ENCODE data around the gene TTLL3. TPM values are rescaled to one million over a fixed set of nuclear protein-coding genes. Genes with fewer than 3 reads are reported as not detected.

TTLL3 gene
- total and polyA plus RNA-seq, 7 experiments from 2014 or later = 2.5 to 106 (median 66.0) TPM

DNA sequence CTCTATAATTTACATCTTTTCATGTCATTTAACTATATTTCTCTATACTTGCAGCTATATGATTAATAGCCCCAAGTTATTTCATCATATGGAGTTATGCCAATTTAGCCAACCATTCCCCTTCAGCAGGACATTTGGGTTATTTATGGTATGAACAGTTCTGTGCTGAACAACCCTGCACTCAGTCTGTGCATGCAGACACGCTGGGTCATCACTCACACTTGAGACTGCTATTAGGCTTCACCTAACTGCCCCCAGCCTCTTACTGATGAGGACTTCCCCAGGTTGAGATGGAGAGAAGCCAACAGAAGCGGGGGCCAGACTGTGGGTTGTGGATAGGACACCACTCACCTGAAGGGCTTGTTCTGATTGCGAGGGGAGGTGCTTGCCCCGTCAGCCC, 25.1 kb upstream of the TTLL3 start:
- intact Hi-C loops (cut with micrococcal nuclease) = no loop called here

DNA sequence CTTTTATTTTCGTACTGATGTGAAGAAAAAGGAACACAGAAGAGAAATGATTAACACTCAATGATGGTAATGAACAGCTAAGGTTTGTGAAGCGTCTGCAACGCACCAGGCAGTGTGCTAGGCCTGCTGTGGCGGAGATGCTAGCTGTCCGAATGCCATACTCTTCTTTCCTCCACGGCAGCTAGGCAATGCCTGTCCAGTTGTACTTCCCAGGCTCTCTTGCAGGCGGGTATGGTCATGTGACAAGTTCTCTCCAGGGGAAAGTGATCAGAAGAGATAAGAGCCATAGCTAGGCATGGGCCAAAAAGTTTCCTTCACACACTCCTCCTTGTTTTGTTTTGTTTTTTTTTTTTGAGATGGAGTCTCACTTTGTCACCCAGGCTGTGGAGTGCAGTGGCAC, 24.5 kb upstream of the TTLL3 start:
- peaks cover 0 to 72% (median 11%) of the 10 kb centered on the region in 3 experiments for H3K36me3 ChIP-seq (ENCODE audit: control insufficient read depth in 2 of 3, insufficient read depth in 3 of 3, low read length in 3 of 3)
- Mint-ChIP-seq H3K27ac (peak overlapping the region in 2 of 9 donors; percentile 25 to 32), H3K36me3 (peaks cover 19 to 61% (median 47%) of the 10 kb centered on the region in 5 donors), H3K4me1 (peaks cover 27 to 58% (median 52%) of the 10 kb centered on the region in 7 donors), H3K27me3 (no peaks in the 10 kb centered on the region), H3K9me3 (no peaks in the 10 kb centered on the region), H3K4me3 (no peak overlapping the region)
- ATAC-seq (no peak), DNase-seq (no peak)
- CTCF ChIA-PET = no interaction called here
- no peak overlapping the region for H3K27ac ChIP-seq (ENCODE audit: low read depth, low read length)
- no peak overlapping the region for H3K4me3 ChIP-seq (ENCODE audit: low read length)
- intact Hi-C loops (cut with micrococcal nuclease) = no loop called here
- no peaks in the 10 kb centered on the region for H3K9me3 ChIP-seq (ENCODE audit: control insufficient read depth in 2 of 3, low read length in 3 of 3)
- peaks cover 9 to 19% of the 10 kb centered on the region in 2 donors for H3K4me1 ChIP-seq (ENCODE audit: control insufficient read depth in 2 of 2, insufficient read depth in 2 of 2, low read length in 2 of 2)
- POLR2A ChIA-PET = interaction anchor here (0.7 to 1.2 kb wide), 3 partner anchors 10 to 136 kb away, joined by 3 to 4 read pairs (median 3); partner anchors contain the start of gene MTMR14
- no peaks in the 10 kb centered on the region for H3K27me3 ChIP-seq (ENCODE audit: control insufficient read depth in 2 of 2, insufficient read depth in 2 of 2, low read length in 2 of 2)

More for the DNA sequence above, 25.1 kb upstream of the TTLL3 start:
- ChIA-PET CTCF (no interaction called here), POLR2A (interaction anchor here (0.9 kb wide), 1 partner anchor 23 kb away, joined by 3 read pairs; no protein-coding TSS in a partner anchor)
- H3K9me3 ChIP-seq (ENCODE audit: control insufficient read depth in 2 of 3, low read length in 3 of 3) = no peaks in the 10 kb centered on the region
- peaks cover 26 to 58% (median 52%) of the 10 kb centered on the region in 7 donors for H3K4me1 Mint-ChIP-seq
- no peak overlapping the region for H3K27ac ChIP-seq (ENCODE audit: low read depth, low read length)
- H3K27me3 ChIP-seq (ENCODE audit: control insufficient read depth in 2 of 2, insufficient read depth in 2 of 2, low read length in 2 of 2) = no peaks in the 10 kb centered on the region
- H3K4me3 ChIP-seq (ENCODE audit: low read length) = no peak overlapping the region
- H3K27ac Mint-ChIP-seq = peak overlapping the region in 1 of 9 donors; percentile 25
- peaks cover 0 to 71% (median 11%) of the 10 kb centered on the region in 3 experiments for H3K36me3 ChIP-seq (ENCODE audit: control insufficient read depth in 2 of 3, insufficient read depth in 3 of 3, low read length in 3 of 3)
- ATAC-seq (no peak), DNase-seq (no peak)
- H3K36me3 Mint-ChIP-seq = peaks cover 14 to 56% (median 46%) of the 10 kb centered on the region in 5 donors
- H3K4me1 ChIP-seq (ENCODE audit: control insufficient read depth in 2 of 2, insufficient read depth in 2 of 2, low read length in 2 of 2) = peaks cover 11 to 22% of the 10 kb centered on the region in 2 donors
- no peaks in the 10 kb centered on the region for H3K27me3 Mint-ChIP-seq
- no peak overlapping the region for H3K4me3 Mint-ChIP-seq
- no peaks in the 10 kb centered on the region for H3K9me3 Mint-ChIP-seq

DNA sequence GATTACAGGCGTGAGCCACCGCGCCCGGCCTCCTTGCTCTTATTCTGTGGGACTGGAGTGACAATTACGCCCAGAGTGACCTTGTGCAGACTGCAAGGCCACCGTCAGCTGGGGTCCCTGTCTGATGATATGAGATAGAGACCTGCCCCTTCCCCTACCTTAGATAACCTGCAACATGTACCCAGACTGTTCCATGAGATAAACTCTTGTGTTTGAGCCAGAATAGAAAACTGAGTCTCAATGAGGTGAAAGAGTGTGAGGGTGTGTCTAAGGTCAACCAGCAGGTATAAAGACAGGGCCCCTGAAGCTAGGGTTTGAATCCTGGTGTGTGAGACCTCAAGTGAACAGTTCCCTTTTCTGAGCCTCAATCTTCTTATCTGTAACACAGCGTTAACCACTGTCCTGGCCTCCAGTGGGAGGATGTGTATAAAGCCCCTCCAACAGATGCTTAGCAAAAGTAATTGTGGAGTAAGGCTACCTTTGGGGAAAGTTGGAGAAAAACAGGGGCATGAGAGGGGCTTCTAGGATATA, 23.8 kb upstream of the TTLL3 start:
- Histone ChIP-seq H3K27me3 (ENCODE audit: control insufficient read depth in 2 of 2, insufficient read depth in 2 of 2, low read length in 2 of 2) (no peaks in the 10 kb centered on the region), H3K36me3 (ENCODE audit: control insufficient read depth in 2 of 3, insufficient read depth in 3 of 3, low read length in 3 of 3) (peaks cover 0 to 70% (median 11%) of the 10 kb centered on the region in 3 experiments), H3K4me1 (ENCODE audit: control insufficient read depth in 2 of 2, insufficient read depth in 2 of 2, low read length in 2 of 2) (peaks cover 11 to 19% of the 10 kb centered on the region in 2 donors), H3K4me3 (ENCODE audit: low read length) (no peak overlapping the region), H3K27ac (ENCODE audit: low read depth, low read length) (no peak overlapping the region), H3K9me3 (ENCODE audit: control insufficient read depth in 2 of 3, low read length in 3 of 3) (no peaks in the 10 kb centered on the region)
- ATAC-seq = no peak
- DNase-seq = no peak
- POLR2A ChIA-PET = interaction anchor here (0.7 to 1.2 kb wide), 4 partner anchors 9 to 137 kb away, joined by 3 to 4 read pairs (median 3); partner anchors contain the start of gene MTMR14
- peaks cover 19 to 60% (median 45%) of the 10 kb centered on the region in 5 donors for H3K36me3 Mint-ChIP-seq
- peak overlapping the region in 3 of 9 donors; percentile 23 to 32 (median 29) for H3K27ac Mint-ChIP-seq
- H3K9me3 Mint-ChIP-seq = no peaks in the 10 kb centered on the region
- no peak overlapping the region for H3K4me3 Mint-ChIP-seq
- H3K4me1 Mint-ChIP-seq = peaks cover 31 to 58% (median 52%) of the 10 kb centered on the region in 7 donors
- intact Hi-C loops (cut with micrococcal nuclease) = no loop called here
- CTCF ChIA-PET = interaction anchor here (0.6 kb wide), 1 partner anchor 53 kb away, joined by 5 read pairs; no protein-coding TSS in a partner anchor
- H3K27me3 Mint-ChIP-seq = no peaks in the 10 kb centered on the region

DNA sequence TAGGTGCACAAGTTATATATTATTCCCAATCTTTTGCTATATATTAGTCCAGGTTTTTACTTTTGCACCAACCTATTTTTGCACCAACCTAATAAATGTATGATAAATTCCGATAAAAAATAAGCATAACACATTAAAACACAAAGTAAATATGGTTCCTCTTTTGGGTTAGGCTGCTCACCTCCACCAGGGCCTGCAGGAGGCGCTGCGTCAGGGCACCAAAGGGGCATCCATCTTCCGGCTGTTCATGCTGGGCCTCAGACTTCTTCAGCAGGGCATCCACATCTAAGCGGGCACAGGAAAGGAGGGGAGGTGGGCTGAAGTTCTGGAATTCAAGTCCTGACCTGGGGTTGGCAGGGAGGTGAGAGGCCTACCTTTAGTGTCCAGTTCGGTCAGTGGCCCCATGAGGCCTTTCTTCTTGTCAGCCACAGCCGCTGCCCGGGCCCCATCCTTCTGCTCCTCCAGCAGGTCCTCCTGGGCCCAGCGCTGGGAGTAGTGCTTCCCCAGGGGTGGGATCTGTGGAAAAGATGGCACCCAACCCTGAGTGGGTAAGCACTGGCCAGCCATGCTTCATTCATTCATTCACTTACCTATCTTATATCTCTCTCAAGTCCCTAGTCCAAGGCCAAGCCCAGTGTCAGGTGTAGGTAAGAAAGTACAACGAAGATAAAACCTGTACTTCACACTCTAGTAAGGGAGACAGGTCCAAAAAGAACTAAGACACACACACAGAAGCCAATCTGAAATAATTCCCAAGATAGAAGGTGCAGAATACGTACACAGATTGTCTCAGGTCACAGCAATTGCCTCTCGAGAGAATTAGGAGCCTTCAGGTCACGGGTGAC, 23.0 kb upstream of the TTLL3 start:
- Mint-ChIP-seq H3K9me3 (no peaks in the 10 kb centered on the region), H3K4me3 (peak overlapping the region in 6 of 10 donors; percentile 10 to 63 (median 50)), H3K27ac (peak overlapping the region in 8 of 9 donors; percentile 43 to 80 (median 68)), H3K27me3 (no peaks in the 10 kb centered on the region), H3K36me3 (peaks cover 18 to 56% (median 45%) of the 10 kb centered on the region in 5 donors), H3K4me1 (peaks cover 28 to 59% (median 53%) of the 10 kb centered on the region in 7 donors)
- H3K36me3 ChIP-seq (ENCODE audit: control insufficient read depth in 2 of 3, insufficient read depth in 3 of 3, low read length in 3 of 3) = peaks cover 0 to 63% (median 11%) of the 10 kb centered on the region in 3 experiments
- no peaks in the 10 kb centered on the region for H3K9me3 ChIP-seq (ENCODE audit: control insufficient read depth in 2 of 3, low read length in 3 of 3)
- peak overlapping the region; percentile 42 for H3K27ac ChIP-seq (ENCODE audit: low read depth, low read length)
- peaks cover 17 to 25% of the 10 kb centered on the region in 2 donors for H3K4me1 ChIP-seq (ENCODE audit: control insufficient read depth in 2 of 2, insufficient read depth in 2 of 2, low read length in 2 of 2)
- no peak overlapping the region for H3K4me3 ChIP-seq (ENCODE audit: low read length)
- ChIA-PET POLR2A (interaction anchor here (0.7 to 1.2 kb wide), 4 partner anchors 20 to 138 kb away, joined by 3 to 4 read pairs (median 3); partner anchors contain the start of gene MTMR14), CTCF (no interaction called here)
- H3K27me3 ChIP-seq (ENCODE audit: control insufficient read depth in 2 of 2, insufficient read depth in 2 of 2, low read length in 2 of 2) = no peaks in the 10 kb centered on the region
- no peak for DNase-seq
- no peak for ATAC-seq
- intact Hi-C loops (cut with micrococcal nuclease) = no loop called here

DNA sequence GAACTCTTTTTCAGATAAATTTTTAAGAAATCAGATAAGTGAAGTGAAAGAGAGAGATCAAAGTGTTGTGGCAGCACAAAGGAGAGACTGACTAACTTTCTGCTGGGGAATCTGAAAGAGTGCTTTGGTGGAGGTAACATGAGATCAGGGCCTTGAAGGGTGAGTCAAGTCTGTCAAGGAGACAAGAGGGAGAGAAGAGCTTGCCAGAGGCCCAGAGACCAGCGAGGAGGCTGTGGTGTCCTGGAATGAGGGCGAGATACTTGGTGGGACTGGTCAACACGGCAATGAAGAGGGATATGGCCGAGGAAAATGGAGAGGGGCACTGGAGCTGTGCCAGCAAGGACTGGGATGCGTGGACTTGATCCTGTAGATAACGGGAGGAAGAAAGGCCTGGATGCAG, 22.3 kb upstream of the TTLL3 start:
- H3K4me1 ChIP-seq (ENCODE audit: control insufficient read depth in 2 of 2, insufficient read depth in 2 of 2, low read length in 2 of 2) = peaks cover 17 to 25% of the 10 kb centered on the region in 2 donors
- peaks cover 0 to 62% (median 11%) of the 10 kb centered on the region in 3 experiments for H3K36me3 ChIP-seq (ENCODE audit: control insufficient read depth in 2 of 3, insufficient read depth in 3 of 3, low read length in 3 of 3)
- H3K27me3 ChIP-seq (ENCODE audit: control insufficient read depth in 2 of 2, insufficient read depth in 2 of 2, low read length in 2 of 2) = no peaks in the 10 kb centered on the region
- intact Hi-C loops (cut with micrococcal nuclease) = no loop called here
- peak overlapping the region; percentile 43 to 86 (median 74) for H3K27ac Mint-ChIP-seq
- ChIA-PET POLR2A (interaction anchor here (0.7 kb wide), 2 partner anchors 19 to 21 kb away, joined by 3 to 4 read pairs; no protein-coding TSS in a partner anchor), CTCF (no interaction called here)
- peaks cover 15 to 51% (median 44%) of the 10 kb centered on the region in 5 donors for H3K36me3 Mint-ChIP-seq
- H3K27me3 Mint-ChIP-seq = no peaks in the 10 kb centered on the region
- H3K4me1 Mint-ChIP-seq = peaks cover 24 to 56% (median 49%) of the 10 kb centered on the region in 7 donors
- no peaks in the 10 kb centered on the region for H3K9me3 ChIP-seq (ENCODE audit: control insufficient read depth in 2 of 3, low read length in 3 of 3)
- no peak overlapping the region for H3K4me3 ChIP-seq (ENCODE audit: low read length)
- DNase-seq (no peak), ATAC-seq (no peak)
- peak overlapping the region in 9 of 10 donors; percentile 2 to 71 (median 47) for H3K4me3 Mint-ChIP-seq
- H3K9me3 Mint-ChIP-seq = no peaks in the 10 kb centered on the region
- H3K27ac ChIP-seq (ENCODE audit: low read depth, low read length) = peak overlapping the region; percentile 42

DNA sequence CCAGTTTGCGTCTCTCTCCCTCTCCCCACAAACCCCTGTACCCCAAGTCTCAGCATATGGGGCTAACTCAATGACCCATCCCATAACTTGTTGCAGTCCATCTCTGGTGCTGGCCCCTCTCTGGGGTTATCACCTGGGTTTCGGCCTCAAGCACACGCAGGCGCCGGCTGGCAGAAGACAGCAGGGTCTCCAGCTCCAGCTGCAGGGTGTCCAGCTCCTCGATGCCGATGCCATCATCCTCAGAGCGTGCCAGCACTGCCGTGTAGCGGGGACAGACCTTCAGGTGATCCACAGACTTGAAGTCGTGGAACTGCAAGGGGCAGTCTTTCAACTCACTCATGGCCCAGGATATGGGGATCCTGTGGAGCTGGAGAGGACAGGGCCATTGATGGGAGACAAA, 18.9 kb upstream of the TTLL3 start:
- intact Hi-C loops (cut with micrococcal nuclease) = loop anchor here (5.0 to 10.0 kb wide), 2 partner anchors 216 to 286 kb away; no protein-coding TSS in a partner anchor
- Mint-ChIP-seq H3K9me3 (no peaks in the 10 kb centered on the region), H3K4me1 (peaks cover 42 to 73% (median 63%) of the 10 kb centered on the region in 7 donors), H3K4me3 (peak overlapping the region; percentile 90 to 100 (median 98)), H3K27ac (peak overlapping the region in 8 of 9 donors; percentile 31 to 100 (median 99)), H3K27me3 (no peaks in the 10 kb centered on the region), H3K36me3 (peaks cover 18 to 51% (median 42%) of the 10 kb centered on the region in 5 donors)
- Histone ChIP-seq H3K27me3 (ENCODE audit: control insufficient read depth in 2 of 2, insufficient read depth in 2 of 2, low read length in 2 of 2) (no peaks in the 10 kb centered on the region), H3K36me3 (ENCODE audit: control insufficient read depth in 2 of 3, insufficient read depth in 3 of 3, low read length in 3 of 3) (peaks cover 0 to 51% (median 3%) of the 10 kb centered on the region in 3 experiments), H3K9me3 (ENCODE audit: control insufficient read depth in 2 of 3, low read length in 3 of 3) (no peaks in the 10 kb centered on the region), H3K4me1 (ENCODE audit: control insufficient read depth in 2 of 2, insufficient read depth in 2 of 2, low read length in 2 of 2) (peaks cover 41 to 44% of the 10 kb centered on the region in 2 donors), H3K4me3 (ENCODE audit: low read length) (no peak overlapping the region), H3K27ac (ENCODE audit: low read depth, low read length) (peak overlapping the region; percentile 98)
- ATAC-seq (no peak), DNase-seq (no peak)
- ChIA-PET POLR2A (interaction anchor here (0.9 to 2.4 kb wide), 9 partner anchors 11 to 142 kb away, joined by 3 to 11 read pairs (median 5); partner anchors contain the start of genes BRPF1, CAMK1, CRELD1 and OGG1), CTCF (interaction anchor here (0.6 kb wide), 1 partner anchor 486 kb away, joined by 3 read pairs; no protein-coding TSS in a partner anchor)

Data from naive thymus-derived CD4-positive, alpha-beta T cell (primary cell).